Kidney epithelial cell (primary cell): ENCODE results near the gene GZMA. TPM values are rescaled to one million over a fixed set of nuclear protein-coding genes. Genes with fewer than 3 reads are reported as not detected.
"Not testable (repeated sequence)": the region's sequence is repeated elsewhere in the genome, so short reads cannot be mapped to it uniquely, and the experiment has no call there.

Experiments used
- DNase-seq: peaks from one replicate; pipeline ENCODE4 v3.0.0-alpha.2; 2010; ENCODE audit warnings: low read depth
- H3K27me3 ChIP-seq: 2 replicates; pipeline ENCODE4 v1.6.0; 2011; ENCODE audit warnings: low read length; ENCODE audit not compliant: control insufficient read depth, insufficient read depth
- H3K36me3 ChIP-seq: 2 replicates; pipeline ENCODE4 v1.5.1; 2011; ENCODE audit warnings: low read length; ENCODE audit not compliant: control insufficient read depth, insufficient read depth
- H3K4me3 ChIP-seq: 2 replicates; pipeline ENCODE4 v1.5.1; 2011; ENCODE audit warnings: low read depth, mild to moderate bottlenecking, control low read depth, low read length
- total RNA-seq: library from RNA; depleted of rRNA; stranded (reverse); fragments of >200 nt; gene quantifications from 2 replicates; pipeline ENCODE4 v1.2.3, GENCODE V29; 2015
- TF ChIP-seq, protein P1 (sequence below): IDR thresholded peaks from 2 replicates; pipeline ENCODE4 v1.5.1; 2011; ENCODE audit warnings: mild to moderate bottlenecking, moderate library complexity, low read length, control low read depth, inconsistent platforms; ENCODE audit not compliant: insufficient read depth, poor library complexity, severe bottlenecking

The GZMA gene
- total RNA-seq, 1 donor from 2014 or later: not detected

DNA sequence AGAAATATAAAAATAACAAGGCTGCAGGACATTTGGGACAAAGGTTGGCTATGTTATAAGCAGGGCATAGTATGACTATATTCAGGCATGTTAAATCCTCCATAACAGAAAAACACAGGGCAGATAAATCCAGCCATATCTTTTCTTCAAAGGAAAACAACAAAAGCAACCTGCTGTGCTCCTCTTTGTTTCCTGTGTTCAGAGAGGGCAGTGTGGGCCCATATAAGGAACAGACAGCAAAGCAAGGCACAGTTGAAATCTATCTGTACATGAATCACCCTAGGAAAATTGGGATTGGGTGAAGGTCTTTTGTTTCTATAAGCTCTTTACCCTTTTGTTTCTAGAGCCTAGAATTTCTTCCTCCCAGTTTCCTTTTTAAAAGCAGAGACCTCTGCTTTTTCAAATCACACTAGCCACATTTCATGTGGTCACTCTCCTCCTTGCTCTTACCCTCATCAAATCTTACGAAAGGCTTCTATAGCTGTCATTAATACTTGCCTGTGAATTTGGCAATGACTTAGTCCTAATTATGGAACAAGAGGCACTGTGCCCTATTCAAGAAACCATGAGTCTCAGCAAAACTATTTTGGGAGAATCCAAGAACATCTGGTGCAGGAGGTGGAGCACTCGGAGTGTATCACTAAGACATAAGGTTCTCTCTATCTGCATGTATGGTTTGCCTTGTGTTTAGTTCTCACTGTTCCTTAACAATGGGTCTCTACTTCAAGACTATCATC is 1.8 kb downstream of the GZMA start:
- H3K27me3 ChIP-seq: no peaks in the 10 kb centered on the region
- TF ChIP-seq, protein P1, sequence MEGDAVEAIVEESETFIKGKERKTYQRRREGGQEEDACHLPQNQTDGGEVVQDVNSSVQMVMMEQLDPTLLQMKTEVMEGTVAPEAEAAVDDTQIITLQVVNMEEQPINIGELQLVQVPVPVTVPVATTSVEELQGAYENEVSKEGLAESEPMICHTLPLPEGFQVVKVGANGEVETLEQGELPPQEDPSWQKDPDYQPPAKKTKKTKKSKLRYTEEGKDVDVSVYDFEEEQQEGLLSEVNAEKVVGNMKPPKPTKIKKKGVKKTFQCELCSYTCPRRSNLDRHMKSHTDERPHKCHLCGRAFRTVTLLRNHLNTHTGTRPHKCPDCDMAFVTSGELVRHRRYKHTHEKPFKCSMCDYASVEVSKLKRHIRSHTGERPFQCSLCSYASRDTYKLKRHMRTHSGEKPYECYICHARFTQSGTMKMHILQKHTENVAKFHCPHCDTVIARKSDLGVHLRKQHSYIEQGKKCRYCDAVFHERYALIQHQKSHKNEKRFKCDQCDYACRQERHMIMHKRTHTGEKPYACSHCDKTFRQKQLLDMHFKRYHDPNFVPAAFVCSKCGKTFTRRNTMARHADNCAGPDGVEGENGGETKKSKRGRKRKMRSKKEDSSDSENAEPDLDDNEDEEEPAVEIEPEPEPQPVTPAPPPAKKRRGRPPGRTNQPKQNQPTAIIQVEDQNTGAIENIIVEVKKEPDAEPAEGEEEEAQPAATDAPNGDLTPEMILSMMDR: no peak
- DNase-seq: no peak
- H3K4me3 ChIP-seq: no peak overlapping the region
- H3K36me3 ChIP-seq: no peaks in the 10 kb centered on the region

DNA sequence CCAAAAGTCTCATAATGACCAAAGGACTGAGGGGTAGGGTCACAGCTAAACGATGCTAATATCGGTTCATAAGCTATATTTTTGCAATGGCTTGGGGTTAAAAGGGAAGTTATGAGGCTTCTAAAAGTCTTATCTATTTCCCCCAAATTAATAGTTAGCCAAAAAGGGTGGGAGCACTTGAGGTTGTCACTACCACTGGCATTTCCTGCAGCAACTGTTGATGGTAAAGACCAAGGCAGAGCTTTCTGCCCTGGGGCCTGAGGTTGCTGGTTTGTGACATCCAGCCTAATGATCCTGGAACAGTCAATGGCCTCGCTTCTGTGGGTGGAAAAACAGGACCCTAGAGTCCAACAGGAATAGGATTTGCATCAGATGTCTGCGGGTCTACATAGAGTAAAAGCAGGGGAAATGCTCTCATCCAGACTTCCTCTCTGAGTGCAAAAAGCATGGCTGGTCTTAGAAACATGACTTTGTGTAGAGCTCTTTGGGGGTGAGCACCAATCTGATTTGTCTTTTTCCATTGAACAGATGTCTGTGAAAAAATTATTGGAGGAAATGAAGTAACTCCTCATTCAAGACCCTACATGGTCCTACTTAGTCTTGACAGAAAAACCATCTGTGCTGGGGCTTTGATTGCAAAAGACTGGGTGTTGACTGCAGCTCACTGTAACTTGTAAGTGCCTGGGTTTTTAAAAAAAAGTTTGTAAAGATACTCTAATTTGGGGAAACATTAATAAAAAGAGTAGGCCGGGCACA is 2.7 kb downstream of the GZMA start:
- Histone ChIP-seq H3K4me3 (no peak overlapping the region), H3K36me3 (no peaks in the 10 kb centered on the region), H3K27me3 (no peaks in the 10 kb centered on the region)
- TF ChIP-seq, protein P1: no peak
- DNase-seq: no peak

DNA sequence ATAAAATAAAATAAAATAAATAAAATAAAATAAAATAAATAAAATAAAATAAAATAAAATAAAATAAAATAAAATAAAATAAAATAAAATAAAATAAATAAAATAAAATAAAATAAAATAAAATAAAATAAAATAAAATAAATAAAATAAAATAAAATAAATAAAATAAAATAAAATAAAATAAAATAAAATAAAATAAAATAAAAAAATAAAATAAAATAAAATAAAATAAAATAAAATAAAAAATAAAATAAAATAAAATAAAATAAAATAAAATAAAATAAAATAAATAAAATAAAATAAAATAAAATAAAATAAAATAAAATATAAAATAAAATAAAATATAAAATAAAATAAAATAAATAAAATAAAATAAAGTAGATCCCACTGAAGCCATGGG is 3.5 kb downstream of the GZMA start:
- H3K36me3 ChIP-seq, H3K4me3 ChIP-seq, H3K27me3 ChIP-seq, DNase-seq: not testable (repeated sequence)

DNA sequence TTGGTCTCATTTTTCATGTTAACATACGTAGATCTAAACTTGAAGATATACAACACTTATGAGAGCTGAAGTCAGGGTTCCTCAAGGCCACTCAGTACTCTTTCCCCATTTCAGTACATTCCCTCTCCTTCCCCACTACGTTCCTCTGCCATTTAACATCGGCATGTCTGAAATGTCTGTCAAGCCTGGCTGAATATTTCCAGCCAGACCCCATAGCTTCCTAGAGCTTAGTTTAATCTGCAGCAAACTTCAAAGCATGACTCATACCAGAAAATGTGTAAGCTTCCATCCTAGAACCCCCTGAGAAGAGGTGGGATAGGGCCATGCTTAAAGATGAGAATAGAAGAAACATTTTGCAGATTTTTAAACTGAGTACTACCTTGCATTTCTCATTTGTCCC is 6.2 kb downstream of the GZMA start:
- DNase-seq: no peak
- TF ChIP-seq, protein P1: no peak
- H3K27me3 ChIP-seq: no peaks in the 10 kb centered on the region
- no peak overlapping the region for H3K4me3 ChIP-seq
- H3K36me3 ChIP-seq: no peaks in the 10 kb centered on the region

DNA sequence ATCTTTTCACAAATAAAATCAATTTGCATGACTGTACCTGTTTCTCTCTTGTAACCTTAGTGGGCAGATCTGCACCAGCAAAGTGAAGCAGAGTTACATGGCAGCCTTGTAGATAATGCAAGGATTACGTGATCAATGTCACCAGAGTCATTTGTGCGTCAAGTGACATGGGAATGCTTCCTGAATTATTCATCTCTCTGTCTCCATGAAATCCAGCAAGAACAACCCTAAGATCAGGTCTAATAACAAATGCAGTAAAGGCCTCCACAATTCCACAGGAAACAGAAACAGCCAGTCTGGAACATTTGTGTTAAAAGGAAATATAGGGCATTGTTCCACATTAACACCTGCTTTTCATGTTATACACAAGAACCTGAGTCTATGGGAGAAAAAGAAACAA is 7.8 kb downstream of the GZMA start:
- Histone ChIP-seq H3K36me3 (no peaks in the 10 kb centered on the region), H3K27me3 (peaks cover 3% of the 10 kb centered on the region), H3K4me3 (no peak overlapping the region)
- DNase-seq: no peak
- TF ChIP-seq, protein P1: no peak

DNA sequence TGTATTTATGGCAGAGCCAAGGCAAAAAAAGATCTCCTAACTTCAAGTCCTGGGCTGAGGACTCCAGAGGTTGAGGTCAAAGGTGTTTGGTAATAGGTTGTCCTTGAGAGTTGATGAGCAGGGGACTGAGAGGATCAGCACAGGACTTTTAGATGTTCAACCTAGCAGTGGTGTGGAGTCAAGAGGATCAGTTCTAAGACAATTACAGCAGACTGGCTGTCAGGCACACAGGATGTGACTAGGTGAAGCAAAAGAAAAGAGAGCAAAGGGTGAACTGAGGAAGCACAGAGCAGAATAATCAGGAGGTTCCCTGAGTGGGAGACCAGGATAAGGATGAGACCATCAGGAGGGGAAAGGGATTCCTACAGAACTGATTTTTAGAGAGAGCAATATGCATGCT is 10.9 kb downstream of the GZMA start:
- no peak for DNase-seq
- Histone ChIP-seq H3K4me3 (no peak overlapping the region), H3K36me3 (no peaks in the 10 kb centered on the region), H3K27me3 (peaks cover 3% of the 10 kb centered on the region)
- TF ChIP-seq, protein P1: no peak
